ENCODE data around the gene ATG14.
"Not testable (repeated sequence)": the region's sequence is repeated elsewhere in the genome, so short reads cannot be mapped to it uniquely, and the experiment has no call there.

The ATG14 gene

GRCh38 chr14:55433880-55434804 is 22.5 kb upstream of the ATG14 start:
- ATAC-seq (peak; percentile 24), DNase-seq (no peak)

GRCh38 chr14:55432628-55433027 is 21.0 kb upstream of the ATG14 start:
- DNase-seq = no peak
- no peak for ATAC-seq

- peak; percentile 85 for ATAC-seq
- DNase-seq = peak; percentile 40
Measured at GRCh38 chr14:55430024-55430690, 18.5 kb upstream of the ATG14 start.

GRCh38 chr14:55427439-55427838 is 15.8 kb upstream of the ATG14 start:
- no peak for ATAC-seq

GRCh38 chr14:55426891-55427290 is 15.3 kb upstream of the ATG14 start:
- no peak for DNase-seq
- ATAC-seq = no peak

More at GRCh38 chr14:55427439-55427838, 15.8 kb upstream of the ATG14 start:
- no peak for DNase-seq

GRCh38 chr14:55425091-55425490 is 13.5 kb upstream of the ATG14 start:
- DNase-seq (no peak), ATAC-seq (no peak)

- no peak for ATAC-seq
Measured at GRCh38 chr14:55423969-55424368, 12.3 kb upstream of the ATG14 start.

GRCh38 chr14:55422338-55422737 is 10.7 kb upstream of the ATG14 start:
- ATAC-seq, DNase-seq: not testable (repeated sequence)

More at GRCh38 chr14:55423969-55424368, 12.3 kb upstream of the ATG14 start:
- no peak for DNase-seq

GRCh38 chr14:55419663-55420062 is 8.0 kb upstream of the ATG14 start:
- DNase-seq (no peak), ATAC-seq (no peak)

- ATAC-seq (no peak), DNase-seq (no peak)
Measured at GRCh38 chr14:55418411-55418810, 6.8 kb upstream of the ATG14 start.

- DNase-seq (no peak), ATAC-seq (no peak)
Measured at GRCh38 chr14:55417955-55418354, 6.3 kb upstream of the ATG14 start.

- peak; percentile 44 for DNase-seq
- ATAC-seq = peak; percentile 68
Measured at GRCh38 chr14:55416866-55417265, 5.2 kb upstream of the ATG14 start.

- no peak for DNase-seq
Measured at GRCh38 chr14:55414551-55414950, 2.9 kb upstream of the ATG14 start.

GRCh38 chr14:55412676-55413075 is 1.0 kb upstream of the ATG14 start:
- DNase-seq = no peak
- no peak for ATAC-seq

More at GRCh38 chr14:55414551-55414950, 2.9 kb upstream of the ATG14 start:
- ATAC-seq = no peak

- ATAC-seq = no peak
- DNase-seq = no peak
Measured at GRCh38 chr14:55410876-55411275, 754 bp downstream of the ATG14 start.

GRCh38 chr14:55404173-55404854 is 7.3 kb downstream of the ATG14 start:
- peak; percentile 49 for ATAC-seq

GRCh38 chr14:55401751-55402150 is 9.9 kb downstream of the ATG14 start:
- no peak for ATAC-seq
- DNase-seq = no peak

More at GRCh38 chr14:55404173-55404854, 7.3 kb downstream of the ATG14 start:
- DNase-seq = no peak

- DNase-seq (no peak), ATAC-seq (peak; percentile 81)
Measured at GRCh38 chr14:55399852-55400251, 11.8 kb downstream of the ATG14 start.

- no peak for ATAC-seq
- no peak for DNase-seq
Measured at GRCh38 chr14:55399183-55399582, 12.4 kb downstream of the ATG14 start.

GRCh38 chr14:55398679-55399078 is 13.0 kb downstream of the ATG14 start:
- DNase-seq = no peak
- peak; percentile 43 for ATAC-seq

GRCh38 chr14:55389330-55389729 is 22.3 kb downstream of the ATG14 start:
- ATAC-seq = no peak
- DNase-seq = no peak

- no peak for DNase-seq
- peak; percentile 57 for ATAC-seq
Measured at GRCh38 chr14:55388160-55388559, 23.5 kb downstream of the ATG14 start.

- DNase-seq = no peak
- ATAC-seq = no peak
Measured at GRCh38 chr14:55387121-55387520, 24.5 kb downstream of the ATG14 start.
